ENCODE results near the gene DOLPP1.

The DOLPP1 gene

GRCh38 chr9:129063061-129063460, 17.9 kb upstream of the DOLPP1 start:
- no peak for DNase-seq (ENCODE audit: low spot score)

GRCh38 chr9:129064499-129064908, 16.4 kb upstream of the DOLPP1 start:
- no peak for DNase-seq (ENCODE audit: low spot score)

- no peak for DNase-seq (ENCODE audit: low spot score)
Measured at GRCh38 chr9:129068110-129068509, 12.8 kb upstream of the DOLPP1 start.

- DNase-seq (ENCODE audit: low spot score), result no peak
Measured at GRCh38 chr9:129068990-129069861, 11.7 kb upstream of the DOLPP1 start.

GRCh38 chr9:129069862-129070641, 10.9 kb upstream of the DOLPP1 start:
- no peak for DNase-seq (ENCODE audit: low spot score)

- no peak for DNase-seq (ENCODE audit: low spot score)
Measured at GRCh38 chr9:129070696-129071525, 10.0 kb upstream of the DOLPP1 start.

GRCh38 chr9:129071526-129072126, 9.3 kb upstream of the DOLPP1 start:
- DNase-seq (ENCODE audit: low spot score), result no peak

- no peak for DNase-seq (ENCODE audit: low spot score)
Measured at GRCh38 chr9:129072171-129072570, 8.7 kb upstream of the DOLPP1 start.

GRCh38 chr9:129073404-129073803, 7.5 kb upstream of the DOLPP1 start:
- no peak for DNase-seq (ENCODE audit: low spot score)

GRCh38 chr9:129074106-129074505, 6.8 kb upstream of the DOLPP1 start:
- no peak for DNase-seq (ENCODE audit: low spot score)

GRCh38 chr9:129075996-129076639, 4.8 kb upstream of the DOLPP1 start:
- DNase-seq (ENCODE audit: low spot score), result no peak

GRCh38 chr9:129076640-129077037, 4.3 kb upstream of the DOLPP1 start:
- DNase-seq (ENCODE audit: low spot score), result no peak

GRCh38 chr9:129077236-129077635, 3.7 kb upstream of the DOLPP1 start:
- DNase-seq (ENCODE audit: low spot score), result no peak

GRCh38 chr9:129078691-129079503, 2.0 kb upstream of the DOLPP1 start:
- no peak for DNase-seq (ENCODE audit: low spot score)

- DNase-seq (ENCODE audit: low spot score), result no peak
Measured at GRCh38 chr9:129079829-129080228, 1.1 kb upstream of the DOLPP1 start.

GRCh38 chr9:129080298-129080600, 662 bp upstream of the DOLPP1 start:
- DNase-seq (ENCODE audit: low spot score), result no peak

- DNase-seq (ENCODE audit: low spot score), result no peak
Measured at GRCh38 chr9:129081388-129081904, 535 bp downstream of the DOLPP1 start.

- no peak for DNase-seq (ENCODE audit: low spot score)
Measured at GRCh38 chr9:129084087-129084486, 3.2 kb downstream of the DOLPP1 start.

GRCh38 chr9:129089246-129089645, 8.3 kb downstream of the DOLPP1 start:
- no peak for DNase-seq (ENCODE audit: low spot score)

Data from SK-N-DZ (cell line).